ENCODE data around the gene SGCB. TPM values are rescaled to one million over a fixed set of nuclear protein-coding genes. Genes with fewer than 3 reads are reported as not detected.

The SGCB gene
- total RNA-seq, 4 donors from 2014 or later = 56.5 to 99.7 (median 77.3) TPM

GRCh38 chr4:52054254-52054653 lies 16.2 kb upstream of the SGCB start:
- TF ChIP-seq EP300 (IDR thresholded peaks at IDR 0.05) (no peak), CTCF (IDR thresholded peaks at IDR 0.05) (no peak)
- Histone ChIP-seq H3K36me3 (no peaks in the 10 kb centered on the region), H3K4me3 (no peak overlapping the region), H3K4me1 (peaks cover 0 to 30% (median 22%) of the 10 kb centered on the region in 4 donors), H3K9me3 (peaks cover 0 to 8% (median 4%) of the 10 kb centered on the region in 4 donors), H3K27me3 (peaks cover 0 to 28% (median 2%) of the 10 kb centered on the region in 4 donors), H3K27ac (replicated peaks in 1 of 4) (no peak overlapping the region)
- intact Hi-C loops (cut with DNase I) = no loop called here
- DNase-seq (ENCODE audit: extremely low spot score) = no peak
- 96% methylated on average over 3 of the region's 3 CpGs for WGBS

- 41% methylated on average over 7 of the region's 7 CpGs for WGBS
- H3K4me3 ChIP-seq = peak overlapping the region; percentile 52 to 63 (median 58)
These were observed 14.3 kb upstream of the SGCB start for GRCh38 chr4:52052475-52052780.

GRCh38 chr4:52051615-52052474 lies 13.7 kb upstream of the SGCB start:
- WGBS = 16% methylated on average over 29 of the region's 46 CpGs
- H3K9me3 ChIP-seq = peaks cover 0 to 8% (median 4%) of the 10 kb centered on the region in 4 donors

More at GRCh38 chr4:52052475-52052780, 14.3 kb upstream of the SGCB start:
- H3K9me3 ChIP-seq = peaks cover 0 to 8% (median 4%) of the 10 kb centered on the region in 4 donors
- no peak for TF ChIP-seq POLR2AphosphoS5 (IDR thresholded peaks at IDR 0.05)
- no peak for TF ChIP-seq EP300 (IDR thresholded peaks at IDR 0.05)
- no peak for TF ChIP-seq CTCF (IDR thresholded peaks at IDR 0.05)
- no peak for TF ChIP-seq POLR2A (IDR thresholded peaks at IDR 0.05; ENCODE audit: low read depth)
- no peak for DNase-seq (ENCODE audit: extremely low spot score)
- H3K27ac ChIP-seq (replicated peaks in 1 of 4) = peak overlapping the region in 1 of 4 donors; percentile 68
- H3K4me1 ChIP-seq = peaks cover 0 to 23% (median 19%) of the 10 kb centered on the region in 4 donors
- intact Hi-C loops (cut with DNase I) = no loop called here
- peaks cover 0 to 37% (median 2%) of the 10 kb centered on the region in 4 donors for H3K27me3 ChIP-seq
- H3K36me3 ChIP-seq = no peaks in the 10 kb centered on the region

GRCh38 chr4:52051213-52051614 lies 13.1 kb upstream of the SGCB start, which contains the start of gene SPATA18:
Gene SPATA18 (plus strand): TSS chr4:52051304. CDS start chr4:52051705, 401 bp downstream.
- TF ChIP-seq POLR2A (IDR thresholded peaks at IDR 0.05; ENCODE audit: low read depth) (no peak), EP300 (IDR thresholded peaks at IDR 0.05) (no peak), CTCF (IDR thresholded peaks at IDR 0.05) (no peak), POLR2AphosphoS5 (IDR thresholded peaks at IDR 0.05) (no peak)
- DNase-seq (ENCODE audit: extremely low spot score) = no peak
- intact Hi-C loops (cut with DNase I) = no loop called here
- H3K9me3 ChIP-seq = peaks cover 0 to 8% (median 4%) of the 10 kb centered on the region in 4 donors
- 4% methylated on average over 12 of the region's 44 CpGs for WGBS
- no peaks in the 10 kb centered on the region for H3K36me3 ChIP-seq
- peaks cover 0 to 42% (median 2%) of the 10 kb centered on the region in 4 donors for H3K27me3 ChIP-seq
- peaks cover 0 to 23% (median 19%) of the 10 kb centered on the region in 4 donors for H3K4me1 ChIP-seq
- peak within 1 kb of the TSS; percentile 55 to 68 (median 62) for H3K27ac ChIP-seq (replicated peaks in 1 of 4)
- H3K4me3 ChIP-seq = peak within 1 kb of the TSS; percentile 52 to 63 (median 58)

More at GRCh38 chr4:52051615-52052474, 13.7 kb upstream of the SGCB start:
- peak overlapping the region; percentile 52 to 63 (median 58) for H3K4me3 ChIP-seq
- H3K27ac ChIP-seq (replicated peaks in 1 of 4) = peak overlapping the region; percentile 55 to 68 (median 62)
- H3K27me3 ChIP-seq = peaks cover 0 to 37% (median 2%) of the 10 kb centered on the region in 4 donors
- peak; percentile 92 for DNase-seq (ENCODE audit: extremely low spot score)
- TF ChIP-seq POLR2AphosphoS5 (IDR thresholded peaks at IDR 0.05) = peak in 1 of 2 donors; percentile 19
- no peak for TF ChIP-seq EP300 (IDR thresholded peaks at IDR 0.05)
- H3K4me1 ChIP-seq = peaks cover 0 to 23% (median 19%) of the 10 kb centered on the region in 4 donors
- H3K36me3 ChIP-seq = no peaks in the 10 kb centered on the region
- intact Hi-C loops (cut with DNase I) = no loop called here

- H3K36me3 ChIP-seq = no peaks in the 10 kb centered on the region
- no peak for TF ChIP-seq EP300 (IDR thresholded peaks at IDR 0.05)
- TF ChIP-seq POLR2A (IDR thresholded peaks at IDR 0.05; ENCODE audit: low read depth) = no peak
- no peak for TF ChIP-seq CTCF (IDR thresholded peaks at IDR 0.05)
- no peak for TF ChIP-seq POLR2AphosphoS5 (IDR thresholded peaks at IDR 0.05)
- H3K4me1 ChIP-seq = peaks cover 0 to 23% (median 19%) of the 10 kb centered on the region in 4 donors
- 89% methylated on average over 5 of the region's 5 CpGs for WGBS
- peaks cover 0 to 8% (median 4%) of the 10 kb centered on the region in 4 donors for H3K9me3 ChIP-seq
- intact Hi-C loops (cut with DNase I) = no loop called here
- H3K4me3 ChIP-seq = no peak overlapping the region
- no peak overlapping the region for H3K27ac ChIP-seq (replicated peaks in 1 of 4)
- no peak for DNase-seq (ENCODE audit: extremely low spot score)
- peaks cover 0 to 50% (median 2%) of the 10 kb centered on the region in 4 donors for H3K27me3 ChIP-seq
These were observed 11.2 kb upstream of the SGCB start for GRCh38 chr4:52049266-52049665.
